ENCODE data around the gene FHL1.
A peak's percentile ranks its signal among the peaks of the same experiment; 100 is the strongest.

- TF ChIP-seq CTCF (conservative IDR thresholded peaks at IDR 0.05; ENCODE audit: low read depth, low read length) = peak; percentile 66
- TF ChIP-seq EZH2 (IDR thresholded peaks at IDR 0.05; ENCODE audit: low read length, unreplicated experiment) = no peak
- no peak for TF ChIP-seq EZH2phosphoT487 (IDR thresholded peaks at IDR 0.05; ENCODE audit: borderline replicate concordance, low read length)
Observed at GRCh38 chrX:136166221-136166855, 19.0 kb downstream of the FHL1 start.

Data from PC-3 (cell line).